ENCODE data around the gene MORN4.
"Not testable (repeated sequence)": the region's sequence is repeated elsewhere in the genome, so short reads cannot be mapped to it uniquely, and the experiment has no call there.

The MORN4 gene

GRCh38 chr10:97640868-97641811, 7.8 kb upstream of the MORN4 start:
- peak in 1 of 3 experiments; percentile 5 for DNase-seq (ENCODE audit: low read depth in 3 of 3)

GRCh38 chr10:97640174-97640867, 7.0 kb upstream of the MORN4 start, which contains the start of gene PI4K2A:
PI4K2A (plus strand) TSS chr10:97640671; CDS start chr10:97640743, 72 bp downstream.
- DNase-seq (ENCODE audit: low read depth in 3 of 3) = peak; percentile 92 to 99 (median 98)

GRCh38 chr10:97639090-97639489, 5.8 kb upstream of the MORN4 start:
- DNase-seq (ENCODE audit: low read depth in 3 of 3) = not testable (repeated sequence)

- no peak for DNase-seq (ENCODE audit: low read depth in 3 of 3)
Observed at GRCh38 chr10:97635577-97635976, 2.3 kb upstream of the MORN4 start.

- DNase-seq (ENCODE audit: low read depth in 3 of 3) = no peak
Observed at GRCh38 chr10:97633921-97634320, 621 bp upstream of the MORN4 start.

- DNase-seq (ENCODE audit: low read depth in 3 of 3) = no peak
Observed at GRCh38 chr10:97631098-97631497, 2.2 kb downstream of the MORN4 start.

- no peak for DNase-seq (ENCODE audit: low read depth in 3 of 3)
Observed at GRCh38 chr10:97629289-97629688, 4.0 kb downstream of the MORN4 start.

- DNase-seq (ENCODE audit: low read depth in 3 of 3) = no peak
Observed at GRCh38 chr10:97628228-97628627, 5.1 kb downstream of the MORN4 start.

- DNase-seq (ENCODE audit: low read depth in 3 of 3) = no peak
Observed at GRCh38 chr10:97627731-97628130, 5.6 kb downstream of the MORN4 start.

GRCh38 chr10:97623277-97623676, 10.0 kb downstream of the MORN4 start:
- no peak for DNase-seq (ENCODE audit: low read depth in 3 of 3)

- DNase-seq (ENCODE audit: low read depth in 3 of 3) = no peak
Observed at GRCh38 chr10:97618733-97619132, 14.6 kb downstream of the MORN4 start.

- DNase-seq (ENCODE audit: low read depth in 3 of 3) = no peak
Observed at GRCh38 chr10:97618285-97618684, 15.0 kb downstream of the MORN4 start.

GRCh38 chr10:97612386-97612785, 20.9 kb downstream of the MORN4 start:
- no peak for DNase-seq (ENCODE audit: low read depth in 3 of 3)

- DNase-seq (ENCODE audit: low read depth in 3 of 3) = no peak
Observed at GRCh38 chr10:97611473-97611872, 21.8 kb downstream of the MORN4 start.

GRCh38 chr10:97608991-97609561, 24.2 kb downstream of the MORN4 start:
- no peak for DNase-seq (ENCODE audit: low read depth in 3 of 3)

- no peak for DNase-seq (ENCODE audit: low read depth in 3 of 3)
Observed at GRCh38 chr10:97607095-97607636, 26.1 kb downstream of the MORN4 start.

- no peak for DNase-seq (ENCODE audit: low read depth in 3 of 3)
Observed at GRCh38 chr10:97601268-97602215, 31.8 kb downstream of the MORN4 start.

GRCh38 chr10:97600616-97601015, 32.7 kb downstream of the MORN4 start:
- DNase-seq (ENCODE audit: low read depth in 3 of 3) = no peak

- no peak for DNase-seq (ENCODE audit: low read depth in 3 of 3)
Observed at GRCh38 chr10:97599272-97599619, 34.1 kb downstream of the MORN4 start.

GRCh38 chr10:97598407-97599271, 34.7 kb downstream of the MORN4 start:
- no peak for DNase-seq (ENCODE audit: low read depth in 3 of 3)

All from stimulated activated CD4-positive, alpha-beta T cell treated with anti-CD3 and anti-CD28 coated beads, TNF-alpha, amount 100 ng/mL, for 4 hours (primary cell).